Pancreas (tissue), 10 donors: ENCODE results near the gene RASA1. TPM values are rescaled to one million over a fixed set of nuclear protein-coding genes. Genes with fewer than 3 reads are reported as not detected.

Experiments used
- ATAC-seq, 4 donors: fragments of 200-7000 bp; cut with Tn5 transposase; one replicate each; pipeline versions ENCODE4 v1.8.0 to v1.9.1; 2020; ENCODE audit warnings: mild to moderate bottlenecking in 4 of 4, moderate library complexity in 4 of 4
- DNase-seq, 6 donors: peaks; one replicate each; pipeline ENCODE4 v3.0.0-alpha.2; 2020
- FAIRE-seq: peaks from 2 replicates; lab custom pipeline; 2012; peaks lifted over from hg19 to GRCh38; lab: Jason Lieb, UNC
- H3K27ac ChIP-seq, 4 donors: fragments of 200-600 bp; sonication (generic); 1 replicate in 3 of 4; 2 replicates in 1 of 4; pipeline versions ENCODE4 v1.5.0 to v1.8.0; 2020
- H3K27me3 ChIP-seq, 4 donors: fragments of 200-600 bp; one replicate each; pipeline ENCODE4 v1.8.0; 2021
- H3K36me3 ChIP-seq, 3 donors: fragments of 200-600 bp; sonication (generic) in 1 of 3; one replicate each; pipeline versions ENCODE4 v1.5.0 to v1.8.0; 2020 to 2021
- H3K4me1 ChIP-seq, 3 donors: fragments of 200-600 bp; one replicate each; pipeline ENCODE4 v1.8.0; 2021
- H3K4me3 ChIP-seq, 4 donors: fragments of 200-600 bp; sonication (generic) in 2 of 4; one replicate each; pipeline versions ENCODE4 v1.5.0 to v1.8.0; 2020 to 2021
- H3K9me3 ChIP-seq, 4 donors: fragments of 200-600 bp; one replicate each; pipeline ENCODE4 v1.8.0; 2021
- WGBS, 2 donors: extraction: QIAGEN DNeasy Blood & Tissue Kit; methylation state at CpG; one replicate each; pipeline ENCODE4 v1.1.7; 2013; 5-methylcytosine and 5-hydroxymethylcytosine counted together
- intact Hi-C, 3 donors: fragments of 100-400 bp; cut with DNase I; formaldehyde crosslinking; loops; one replicate each; pipeline versions ENCODE4 v1.11.1 to v1.14.2; 2022
- polyA plus RNA-seq, 2 donors: library from polyadenylated mRNA; stranded (reverse); fragments of 200-250 nt; gene quantifications; one replicate each; pipeline ENCODE4 v1.2.3, GENCODE V29; 2013
- total RNA-seq, 6 donors: library from RNA; stranded (reverse); fragmentation: NEBNext Ultra II Directional in 4 of 6; extraction: Animal tissue kit (Norgen Biotek cat#: 25700) in 4 of 6; gene quantifications; one replicate each; pipeline versions ENCODE4 v1.2.1 to v1.2.4, GENCODE V29; 2021 to 2023
- TF ChIP-seq, protein P1 (sequence below), 4 donors: fragments of 200-600 bp; sonication (generic) in 3 of 4; IDR thresholded peaks; one replicate each; pipeline versions ENCODE4 v1.5.0 to v1.8.0; 2021; ENCODE audit warnings: antibody characterized with exemption in 4 of 4
- donor health status: healthy with polysubstance abuse.
- donor health status: DM: no; HTN: no; CAD: no; lungs with moderate emphysema.
- donor health status: DM: no; HTN: no; CAD: no.
- donor health status: control.
- donor health status: control.
- donor health status: Bipolar disorder and iron deficiency.
- donor health status: DM: yes; HTN: yes; CAD: no.
- donor health status: DM: no; HTN: no; CAD: no.
- donor health status: DM: no; HTN: no; CAD: no.
- donor health status: DM: yes; HTN: yes; CAD: no.

The RASA1 gene
- total and polyA plus RNA-seq, 8 donors = 5.2 to 17.7 (median 9.9) TPM

GRCh38 chr5:87437724-87438123 is 170.0 kb downstream of the RASA1 start:
- WGBS, 2 donors = 51 to 52% methylated on average over 1 of the region's 1 CpG
- FAIRE-seq = no peak
- no peak for DNase-seq
- Histone ChIP-seq H3K9me3 (no peaks in the 10 kb centered on the region), H3K27ac (no peak overlapping the region), H3K27me3 (no peaks in the 10 kb centered on the region), H3K4me1 (no peaks in the 10 kb centered on the region), H3K36me3 (no peaks in the 10 kb centered on the region), H3K4me3 (no peak overlapping the region)
- TF ChIP-seq, protein P1, sequence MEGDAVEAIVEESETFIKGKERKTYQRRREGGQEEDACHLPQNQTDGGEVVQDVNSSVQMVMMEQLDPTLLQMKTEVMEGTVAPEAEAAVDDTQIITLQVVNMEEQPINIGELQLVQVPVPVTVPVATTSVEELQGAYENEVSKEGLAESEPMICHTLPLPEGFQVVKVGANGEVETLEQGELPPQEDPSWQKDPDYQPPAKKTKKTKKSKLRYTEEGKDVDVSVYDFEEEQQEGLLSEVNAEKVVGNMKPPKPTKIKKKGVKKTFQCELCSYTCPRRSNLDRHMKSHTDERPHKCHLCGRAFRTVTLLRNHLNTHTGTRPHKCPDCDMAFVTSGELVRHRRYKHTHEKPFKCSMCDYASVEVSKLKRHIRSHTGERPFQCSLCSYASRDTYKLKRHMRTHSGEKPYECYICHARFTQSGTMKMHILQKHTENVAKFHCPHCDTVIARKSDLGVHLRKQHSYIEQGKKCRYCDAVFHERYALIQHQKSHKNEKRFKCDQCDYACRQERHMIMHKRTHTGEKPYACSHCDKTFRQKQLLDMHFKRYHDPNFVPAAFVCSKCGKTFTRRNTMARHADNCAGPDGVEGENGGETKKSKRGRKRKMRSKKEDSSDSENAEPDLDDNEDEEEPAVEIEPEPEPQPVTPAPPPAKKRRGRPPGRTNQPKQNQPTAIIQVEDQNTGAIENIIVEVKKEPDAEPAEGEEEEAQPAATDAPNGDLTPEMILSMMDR (IDR thresholded peaks at IDR 0.05) = no peak
- no peak for ATAC-seq
- intact Hi-C loops = no loop called here

GRCh38 chr5:87438231-87438630 is 170.5 kb downstream of the RASA1 start:
- WGBS, 2 donors = 67 to 78% methylated on average over 2 of the region's 2 CpGs
- no peaks in the 10 kb centered on the region for H3K36me3 ChIP-seq
- TF ChIP-seq, protein P1 (IDR thresholded peaks at IDR 0.05) = no peak
- H3K4me3 ChIP-seq = no peak overlapping the region
- no peak for DNase-seq
- H3K9me3 ChIP-seq = no peaks in the 10 kb centered on the region
- H3K4me1 ChIP-seq = no peaks in the 10 kb centered on the region
- FAIRE-seq = no peak
- ATAC-seq = no peak
- H3K27ac ChIP-seq = no peak overlapping the region
- intact Hi-C loops = no loop called here
- H3K27me3 ChIP-seq = no peaks in the 10 kb centered on the region

Other genes with a start within 250 kb of the RASA1 start
- 10 to 100 TPM; 16.9 to 24.7 (median 20.0) TPM for gene CCNH, start 145.0 kb downstream of the RASA1 start, total RNA-seq
- gene CCNH, start 145.0 kb downstream of the RASA1 start, polyA plus RNA-seq = 10 to 100 TPM; 25.9 to 29.7 TPM